A673 (cell line): ENCODE measurements around the gene KRT36. TPM values are rescaled to one million over a fixed set of nuclear protein-coding genes. Genes with fewer than 3 reads are reported as not detected.

ENCODE experiments used
- BruUV-seq: library from RNA; stranded (reverse); fragments of 400-500 nt; replicated peaks from 2 replicates; lab custom pipeline; 2021; lab: Mats Ljungman, UMichigan
- CTCF ChIA-PET: fragments of 300-600 bp; sonication (Branson Sonifier 250); formaldehyde crosslinking; loops from one replicate; lab custom pipeline; 2022; ENCODE audit warnings: antibody characterized with exemption; lab: Charles Lee
- POLR2A ChIA-PET: fragments of 300-600 bp; sonication (Branson Sonifier 250); formaldehyde crosslinking; loops from one replicate; lab custom pipeline; 2022; ENCODE audit warnings: antibody characterized with exemption; ENCODE audit not compliant: low non-redundant PET; lab: Charles Lee
- DNase-seq: peaks from one replicate; pipeline ENCODE4 v3.0.0-alpha.2; 2015; ENCODE audit warnings: low spot score
- H3K27ac ChIP-seq: fragments of 200-600 bp; sonication (generic); 2 replicates; pipeline ENCODE4 v1.5.1; 2016; ENCODE audit warnings: mixed run types, low read depth, mild to moderate bottlenecking, mixed read lengths, antibody characterized with exemption, low read length; ENCODE audit not compliant: poor library complexity, severe bottlenecking
- H3K27me3 ChIP-seq: fragments of 200-600 bp; sonication (generic); replicated peaks from 2 replicates; pipeline ENCODE4 v1.6.1; 2017; ENCODE audit warnings: mixed run types, low read depth, mild to moderate bottlenecking, mixed read lengths, antibody characterized with exemption, low read length; ENCODE audit not compliant: insufficient read depth, poor library complexity
- H3K36me3 ChIP-seq: fragments of 200-600 bp; sonication (generic); 2 replicates; pipeline ENCODE4 v1.6.1; 2016; ENCODE audit warnings: mixed run types, mild to moderate bottlenecking, mixed read lengths, antibody characterized with exemption, low read length; ENCODE audit not compliant: insufficient read depth, poor library complexity, severe bottlenecking
- H3K4me1 ChIP-seq: fragments of 200-600 bp; sonication (generic); 2 replicates; pipeline ENCODE4 v1.6.1; 2017; ENCODE audit warnings: mixed run types, mild to moderate bottlenecking, mixed read lengths, antibody characterized with exemption, low read length; ENCODE audit not compliant: insufficient read depth, poor library complexity, severe bottlenecking
- H3K4me3 ChIP-seq: fragments of 200-600 bp; sonication (generic); 2 replicates; pipeline ENCODE4 v1.5.1; 2016; ENCODE audit warnings: low read depth, mixed run types, mild to moderate bottlenecking, mixed read lengths, low read length; ENCODE audit not compliant: poor library complexity, severe bottlenecking
- H3K9me3 ChIP-seq: fragments of 200-600 bp; sonication (generic); 2 replicates; pipeline ENCODE4 v1.6.1; 2016; ENCODE audit warnings: mixed run types, low read depth, mild to moderate bottlenecking, mixed read lengths, antibody characterized with exemption, low read length; ENCODE audit not compliant: poor library complexity, severe bottlenecking
- CTCF ChIP-seq: fragments of 300-800, 200-600 bp; sonication (generic); conservative IDR thresholded peaks from 2 replicates; pipeline ENCODE4 v1.5.1; 2017; ENCODE audit warnings: low read depth, mild to moderate bottlenecking, antibody characterized with exemption, low read length, moderate library complexity, mixed read lengths
- EZH2 ChIP-seq: fragments of 200-600 bp; sonication (generic); IDR thresholded peaks from 2 replicates; pipeline ENCODE4 v1.6.1; 2017; ENCODE audit warnings: borderline replicate concordance, low read depth, mild to moderate bottlenecking, mixed read lengths, antibody characterized with exemption, low read length; ENCODE audit not compliant: poor library complexity, severe bottlenecking
- intact Hi-C: fragments of 100-400 bp; cut with micrococcal nuclease; formaldehyde crosslinking; loops from one replicate; pipeline ENCODE4 v1.10.0; 2022; ENCODE audit not compliant: unreplicated experiment
- total RNA-seq: library from RNA; stranded (reverse); gene quantifications from 2 replicates; pipeline ENCODE4 v1.2.3, GENCODE V29; 2021

KRT36 gene
- total RNA-seq, 1 experiment from 2014 or later = not detected

- TF ChIP-seq EZH2 = no peak
- no peak for TF ChIP-seq CTCF
- H3K27me3 ChIP-seq = no peaks in the 10 kb centered on the region
- no peak overlapping the region for H3K27ac ChIP-seq
- no peaks in the 10 kb centered on the region for H3K9me3 ChIP-seq
- DNase-seq = no peak
- H3K4me1 ChIP-seq = no peaks in the 10 kb centered on the region
- no TSS peak for BruUV-seq
- intact Hi-C loops = no loop called here
- H3K36me3 ChIP-seq = no peaks in the 10 kb centered on the region
- ChIA-PET CTCF (no interaction called here), POLR2A (no interaction called here)
- H3K4me3 ChIP-seq = no peak overlapping the region
Observed at GRCh38 chr17:41511716-41512115, 22.0 kb upstream of the KRT36 start.

- BruUV-seq = no TSS peak
- Histone ChIP-seq H3K4me3 (no peak overlapping the region), H3K27ac (no peak overlapping the region), H3K4me1 (no peaks in the 10 kb centered on the region), H3K9me3 (no peaks in the 10 kb centered on the region), H3K27me3 (no peaks in the 10 kb centered on the region), H3K36me3 (no peaks in the 10 kb centered on the region)
- intact Hi-C loops = no loop called here
- no peak for TF ChIP-seq CTCF
- TF ChIP-seq EZH2 = no peak
- CTCF ChIA-PET = no interaction called here
- POLR2A ChIA-PET = no interaction called here
- no peak for DNase-seq
Observed at GRCh38 chr17:41511116-41511515, 21.4 kb upstream of the KRT36 start.

GRCh38 chr17:41510251-41511065 lies 20.7 kb upstream of the KRT36 start:
- no peak for DNase-seq
- no TSS peak for BruUV-seq
- intact Hi-C loops = no loop called here
- Histone ChIP-seq H3K4me1 (no peaks in the 10 kb centered on the region), H3K9me3 (no peaks in the 10 kb centered on the region), H3K4me3 (no peak overlapping the region), H3K36me3 (no peaks in the 10 kb centered on the region), H3K27ac (no peak overlapping the region), H3K27me3 (no peaks in the 10 kb centered on the region)
- no peak for TF ChIP-seq CTCF
- TF ChIP-seq EZH2 = no peak
- POLR2A ChIA-PET = no interaction called here
- CTCF ChIA-PET = no interaction called here
